HG03103 (cell line): ENCODE data around the gene PCID2.
A peak's percentile ranks its signal among the peaks of the same experiment; 100 is the strongest.
"Not testable (repeated sequence)": the region's sequence is repeated elsewhere in the genome, so short reads cannot be mapped to it uniquely, and the experiment has no call there.

Experiments used
- ATAC-seq: cut with Tn5 transposase; IDR thresholded peaks from one replicate; pipeline ENCODE4 v1.9.1; 2021; ENCODE audit warnings: low read depth; ENCODE audit not compliant: unreplicated experiment

PCID2 gene

GRCh38 chr13:113208421-113209335 is at the start of gene PCID2:
Gene PCID2, minus strand, starts transcription at chr13:113208669. Its CDS starts 35 bp downstream, at chr13:113208634.
- ATAC-seq, result peak; percentile 70

DNA sequence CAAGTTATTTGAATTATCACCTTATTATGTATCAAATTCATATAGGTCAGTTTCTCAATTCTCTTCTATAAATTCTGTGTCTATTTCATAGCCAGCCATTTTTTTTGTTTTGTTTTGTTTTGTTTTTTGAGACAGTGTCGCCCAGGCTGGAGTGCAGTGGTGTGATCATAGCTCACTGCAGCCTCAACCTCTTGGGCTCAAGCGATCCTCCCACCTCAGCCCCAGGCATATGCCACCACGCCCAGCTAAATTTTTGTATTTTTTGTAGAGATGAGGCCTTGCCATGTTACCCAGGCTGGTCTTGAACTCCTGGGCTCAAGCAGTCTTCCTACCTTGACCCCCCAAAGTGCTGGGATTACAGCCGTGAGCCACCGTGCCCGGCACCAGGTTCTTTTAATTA is 49.4 kb upstream of the PCID2 start:
- not testable (repeated sequence) for ATAC-seq

DNA sequence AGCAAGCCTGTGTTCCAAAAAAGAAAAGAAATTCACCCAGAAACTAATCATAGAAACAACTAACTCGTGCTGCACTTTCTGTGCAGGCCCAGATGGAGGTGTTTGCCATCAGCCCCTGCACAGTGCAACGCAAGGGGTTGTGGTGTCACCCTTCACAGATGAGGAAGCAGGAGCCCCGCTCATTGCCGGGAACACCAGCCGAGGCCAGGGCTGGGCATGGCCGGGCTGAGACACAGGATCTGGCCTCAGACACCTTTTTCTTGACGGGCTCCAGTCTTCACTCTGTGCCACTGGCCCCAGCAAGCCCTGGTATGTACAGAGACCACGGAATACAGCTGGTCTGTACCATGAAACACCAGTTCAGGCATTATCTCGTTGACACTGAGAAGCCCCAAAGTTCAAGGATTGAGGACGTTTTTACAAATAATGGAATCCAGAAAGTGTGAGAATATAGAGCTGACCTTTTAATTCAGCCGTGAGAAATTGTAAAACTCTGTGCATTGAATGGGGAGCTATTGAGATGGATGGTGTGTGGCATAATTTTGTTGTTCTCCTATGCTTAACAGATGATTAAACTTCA is 44.1 kb upstream of the PCID2 start:
- ATAC-seq, result no peak

GRCh38 chr13:113245849-113246796 is 37.7 kb upstream of the PCID2 start:
- ATAC-seq, result no peak

GRCh38 chr13:113243847-113244246 is 35.4 kb upstream of the PCID2 start:
- ATAC-seq, result no peak

DNA sequence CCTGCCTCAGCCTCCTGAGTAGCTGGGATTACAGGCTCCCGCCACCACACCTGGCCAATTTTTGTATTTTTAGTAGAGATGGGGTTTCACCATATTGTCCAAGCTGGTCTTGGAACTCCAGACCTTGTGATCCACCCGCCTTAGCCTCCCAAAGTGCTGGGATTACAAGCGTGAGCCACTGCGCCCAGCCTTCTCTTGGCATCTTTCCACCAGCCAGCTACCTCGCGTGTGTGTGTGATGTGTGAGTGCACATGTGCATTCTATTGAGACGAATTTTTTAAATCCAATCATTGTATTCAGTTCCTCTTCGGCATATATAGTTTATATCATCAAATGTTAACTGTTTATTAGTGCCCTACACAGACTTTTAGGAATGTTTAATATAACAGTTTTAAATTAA is 33.2 kb upstream of the PCID2 start:
- ATAC-seq, result not testable (repeated sequence)

DNA sequence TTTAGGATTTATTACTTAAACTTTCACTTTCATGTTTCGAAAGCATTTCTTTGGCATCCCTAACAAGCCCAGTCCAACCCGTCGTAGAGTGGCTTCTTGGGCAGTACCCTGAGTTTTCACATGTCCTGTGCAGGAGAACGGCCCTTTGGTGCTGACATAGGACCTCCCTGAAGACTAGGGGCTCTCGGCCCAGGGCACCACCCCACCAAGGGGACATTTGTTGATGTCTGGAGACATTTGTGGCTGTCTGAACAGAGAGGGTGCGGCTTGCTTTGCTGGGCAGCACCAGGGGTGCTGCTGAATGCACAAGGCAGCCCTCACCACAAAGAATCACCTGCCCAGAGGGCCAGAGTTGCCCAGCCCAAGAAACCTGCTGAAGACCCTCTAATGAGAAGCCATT is 31.5 kb upstream of the PCID2 start:
- no peak for ATAC-seq

GRCh38 chr13:113239357-113239756 is 30.9 kb upstream of the PCID2 start:
- ATAC-seq, result no peak

DNA sequence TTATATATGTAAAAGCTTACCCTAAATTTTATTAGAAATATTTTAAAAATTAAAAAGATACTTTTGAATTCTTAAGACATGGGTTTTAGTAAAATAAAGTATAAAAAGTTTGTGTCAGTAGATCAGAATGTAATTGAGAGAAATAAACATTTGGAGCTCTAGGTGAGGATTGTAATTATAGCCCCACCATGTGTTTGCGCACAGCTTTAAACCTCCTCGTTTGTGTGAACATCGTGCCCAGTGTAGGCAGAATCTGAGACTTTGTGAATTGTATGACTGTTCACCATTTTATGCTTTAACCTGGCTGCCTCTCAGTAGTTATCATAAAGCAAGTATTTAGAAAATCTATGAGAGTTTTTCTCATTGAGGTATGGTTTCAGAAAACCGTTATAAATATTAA is 30.1 kb upstream of the PCID2 start:
- no peak for ATAC-seq

GRCh38 chr13:113233101-113233500 is 24.6 kb upstream of the PCID2 start:
- ATAC-seq, result no peak

DNA sequence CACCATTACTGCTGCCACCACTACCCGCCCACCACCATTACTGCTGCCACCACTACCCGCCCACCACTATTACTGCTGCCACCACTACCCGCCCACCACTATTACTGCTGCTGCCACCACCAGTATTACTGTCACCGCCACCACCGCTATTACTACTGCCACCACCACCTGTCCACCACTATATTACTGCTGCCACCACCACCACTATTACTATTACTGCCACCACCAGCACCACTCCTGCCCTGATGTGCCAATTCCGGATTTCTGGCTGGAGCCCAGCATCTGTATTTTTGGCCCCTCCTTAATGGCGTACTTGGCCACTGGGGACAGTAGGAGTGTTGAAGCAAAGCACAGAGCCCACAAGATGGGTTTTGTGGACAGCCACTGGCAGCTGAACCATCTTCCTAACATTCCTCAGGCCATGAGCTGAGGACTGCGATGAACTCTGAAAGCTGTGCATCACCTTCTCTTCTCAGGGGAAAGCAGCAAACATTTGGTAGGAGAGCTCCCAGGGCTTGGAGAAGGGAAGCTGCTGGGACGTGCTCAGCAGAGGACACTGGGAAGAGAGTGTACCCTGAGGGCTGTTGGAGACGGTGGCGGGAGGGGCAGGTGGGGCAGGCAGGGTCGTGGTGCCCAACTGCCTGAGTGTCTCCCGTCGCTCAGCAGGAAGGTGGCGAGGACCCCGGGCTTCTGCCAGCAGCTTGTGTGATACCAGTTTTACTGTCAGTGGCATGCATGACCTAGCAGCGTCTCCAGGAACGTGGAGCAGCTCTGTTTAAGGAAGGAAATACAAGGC is 23.9 kb upstream of the PCID2 start:
- no peak for ATAC-seq

DNA sequence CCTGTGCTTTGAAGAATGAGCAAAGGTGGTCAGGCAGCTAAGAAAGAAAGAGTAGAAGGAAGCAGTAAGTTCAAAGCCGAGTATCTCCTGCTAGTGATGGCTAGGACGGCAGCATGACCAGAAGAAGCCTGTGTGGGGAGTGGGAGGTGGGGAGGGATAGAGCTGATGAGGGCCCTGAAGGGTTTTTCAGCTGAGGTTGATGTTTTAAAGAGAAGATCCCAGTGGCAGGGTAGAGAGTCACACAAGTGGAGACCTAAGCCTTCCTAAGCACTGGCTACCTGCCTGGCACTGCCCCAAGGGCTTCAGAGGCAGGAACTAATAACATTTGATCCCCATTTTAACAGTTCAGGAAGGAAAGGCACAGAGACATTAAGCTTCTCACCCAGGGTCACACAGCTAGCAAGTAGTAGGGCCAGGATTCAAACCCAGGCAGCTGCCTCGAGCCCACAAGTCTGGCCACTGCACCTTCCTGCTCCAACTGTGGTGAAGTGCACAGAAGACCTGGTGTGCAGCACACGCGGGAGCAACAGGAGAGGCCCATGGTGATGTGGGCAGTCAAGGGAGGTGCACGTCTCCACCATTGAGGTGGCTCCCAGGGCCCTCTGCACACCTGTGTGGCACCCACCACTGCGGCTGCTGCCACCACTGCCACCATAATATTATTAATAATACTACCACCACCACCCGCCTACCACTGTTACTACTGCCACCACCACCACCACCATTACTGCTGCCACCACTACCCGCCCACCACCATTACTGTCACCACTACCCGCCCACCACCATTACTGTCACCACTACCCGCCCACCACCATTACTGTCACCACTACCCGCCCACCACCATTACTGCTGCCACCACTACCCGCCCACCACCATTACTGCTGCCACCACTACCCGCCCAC is 23.1 kb upstream of the PCID2 start:
- ATAC-seq, result no peak

DNA sequence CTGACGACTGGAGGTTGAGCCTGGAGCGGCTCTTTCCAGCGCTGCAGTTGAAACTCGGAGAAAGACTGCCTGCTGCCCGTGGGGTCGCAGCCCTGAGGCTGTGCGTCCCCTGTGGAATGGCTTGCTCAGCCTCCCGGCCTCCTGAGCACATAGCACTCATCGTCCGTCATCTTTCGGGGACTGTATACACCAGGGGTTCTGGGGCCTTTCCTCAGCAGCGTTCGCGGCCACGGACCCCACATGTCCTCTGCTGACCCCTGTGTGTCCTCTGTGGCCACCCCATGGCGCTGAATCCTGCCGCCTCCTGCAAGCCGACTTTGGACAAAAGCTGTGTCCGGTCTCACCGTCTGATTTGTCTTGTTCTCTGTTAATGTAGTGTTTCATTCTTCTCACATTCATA is 21.3 kb upstream of the PCID2 start:
- no peak for ATAC-seq

DNA sequence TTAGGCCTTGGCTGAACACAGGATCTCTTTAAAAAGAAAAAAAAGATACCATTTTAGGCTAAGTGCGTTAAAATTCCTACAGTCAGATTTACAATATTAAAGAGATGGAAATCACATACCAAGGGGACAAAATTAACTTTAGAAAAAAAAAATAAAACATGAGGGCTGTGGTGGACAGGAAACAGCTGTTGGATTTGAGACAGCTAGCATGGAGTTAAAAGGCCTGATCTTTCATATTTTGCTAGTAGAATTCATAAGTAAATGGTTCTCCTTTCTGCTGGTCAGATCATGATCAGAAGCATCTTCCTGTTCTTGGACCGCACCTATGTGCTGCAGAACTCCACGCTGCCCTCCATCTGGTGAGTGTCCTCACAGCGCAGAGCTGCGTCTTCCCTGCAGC is 20.7 kb upstream of the PCID2 start:
- no peak for ATAC-seq

- no peak for ATAC-seq
Measured at GRCh38 chr13:113226873-113227450, 18.5 kb upstream of the PCID2 start.

DNA sequence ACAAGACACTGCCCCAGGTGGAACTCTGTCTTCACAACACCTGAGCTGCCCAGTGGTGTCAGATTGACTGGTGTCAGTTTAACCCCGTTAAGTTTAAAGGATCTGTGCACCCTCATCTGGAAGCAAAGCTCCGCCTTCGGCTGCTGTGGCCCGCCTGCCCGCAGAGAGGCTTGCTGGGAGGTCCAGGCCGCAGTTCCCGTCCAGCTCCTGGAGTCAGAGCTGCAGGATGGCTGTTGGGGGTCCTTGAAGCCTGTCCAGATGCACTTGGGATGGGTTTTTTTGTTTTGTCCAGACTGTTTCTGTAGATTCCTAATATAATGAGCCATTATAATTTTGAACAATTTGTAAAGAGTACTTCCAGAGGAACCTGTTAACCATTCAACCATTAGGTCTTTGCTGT is 17.0 kb upstream of the PCID2 start:
- no peak for ATAC-seq

GRCh38 chr13:113224486-113224885 is 16.0 kb upstream of the PCID2 start:
- no peak for ATAC-seq

GRCh38 chr13:113223070-113223469 is 14.6 kb upstream of the PCID2 start:
- ATAC-seq, result no peak

- no peak for ATAC-seq
Measured at GRCh38 chr13:113220877-113221276, 12.4 kb upstream of the PCID2 start.
